COLO668 (cell line): ENCODE data around the gene OSBPL2.

Experiments used
- DNase-seq: peaks from one replicate; lab custom pipeline; 2025; ENCODE audit not compliant: unreplicated experiment; lab: John Stamatoyannopoulos, UW

Gene OSBPL2

DNA sequence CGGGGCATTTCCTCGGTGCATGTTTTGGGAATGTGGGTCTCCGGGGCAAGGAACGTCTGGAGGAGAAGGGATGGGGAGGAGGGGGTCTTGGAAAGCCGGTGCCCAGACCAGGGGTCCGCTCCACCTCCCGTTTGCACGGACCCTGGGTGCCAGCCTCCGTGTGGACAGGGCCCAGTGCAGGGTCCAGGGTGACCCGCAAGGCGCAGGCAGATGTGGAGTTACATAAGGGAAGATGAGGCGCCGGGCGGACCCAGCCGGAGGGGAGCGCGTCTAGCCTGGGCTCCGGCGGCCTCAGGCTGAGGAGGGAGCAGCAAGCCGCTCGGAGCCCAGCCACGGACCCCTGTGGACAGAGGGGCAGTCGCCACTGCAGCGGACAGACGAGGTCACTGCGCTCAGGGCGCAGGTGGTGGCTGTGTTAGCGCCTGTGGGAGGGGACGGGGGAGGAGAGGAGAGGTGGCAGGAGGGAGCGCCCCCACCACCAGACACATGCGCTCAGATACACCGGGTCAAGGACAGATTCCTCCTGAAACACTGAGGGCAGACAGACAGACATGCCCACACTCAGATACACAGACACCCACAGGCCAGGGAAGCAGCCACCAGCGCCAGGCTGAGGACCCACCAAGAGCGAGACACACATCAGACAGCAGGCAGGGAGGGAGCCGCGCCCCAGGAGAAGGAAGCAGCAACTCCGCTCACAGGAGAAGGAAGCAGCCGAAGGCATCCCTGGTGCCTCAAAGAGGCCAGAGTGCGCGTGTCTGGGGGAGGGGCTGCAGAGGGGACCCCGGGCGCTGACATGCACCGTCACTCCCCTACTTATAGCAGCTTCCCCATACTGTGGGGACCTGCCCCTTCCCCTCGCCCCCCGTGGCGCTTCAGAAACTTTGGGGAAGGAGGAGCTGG, 17.4 kb upstream of the OSBPL2 start:
- no peak for DNase-seq

GRCh38 chr20:62222266-62222850, 16.0 kb upstream of the OSBPL2 start:
- no peak for DNase-seq

DNA sequence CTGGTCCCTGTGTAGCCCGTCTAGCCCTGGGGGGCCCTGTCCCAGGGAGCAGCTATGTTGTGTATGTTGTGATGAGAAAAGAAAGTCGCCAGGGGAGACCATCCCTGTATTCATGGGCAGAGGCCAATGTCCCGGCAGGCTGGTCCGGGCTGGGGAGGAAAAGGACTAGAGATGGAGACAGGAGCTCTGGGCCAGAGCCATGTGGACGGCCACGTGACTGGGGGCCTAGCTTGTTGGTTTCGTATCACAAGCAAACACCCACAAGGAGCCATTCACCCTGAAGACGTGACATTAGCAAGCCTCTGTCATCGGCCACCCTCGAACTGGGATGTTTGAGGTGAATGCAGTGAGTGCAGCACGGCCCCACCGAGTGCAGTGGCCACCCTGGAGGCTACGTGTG, 15.3 kb upstream of the OSBPL2 start:
- no peak for DNase-seq

- DNase-seq: no peak
These were observed 14.8 kb upstream of the OSBPL2 start for GRCh38 chr20:62223571-62223970.

DNA sequence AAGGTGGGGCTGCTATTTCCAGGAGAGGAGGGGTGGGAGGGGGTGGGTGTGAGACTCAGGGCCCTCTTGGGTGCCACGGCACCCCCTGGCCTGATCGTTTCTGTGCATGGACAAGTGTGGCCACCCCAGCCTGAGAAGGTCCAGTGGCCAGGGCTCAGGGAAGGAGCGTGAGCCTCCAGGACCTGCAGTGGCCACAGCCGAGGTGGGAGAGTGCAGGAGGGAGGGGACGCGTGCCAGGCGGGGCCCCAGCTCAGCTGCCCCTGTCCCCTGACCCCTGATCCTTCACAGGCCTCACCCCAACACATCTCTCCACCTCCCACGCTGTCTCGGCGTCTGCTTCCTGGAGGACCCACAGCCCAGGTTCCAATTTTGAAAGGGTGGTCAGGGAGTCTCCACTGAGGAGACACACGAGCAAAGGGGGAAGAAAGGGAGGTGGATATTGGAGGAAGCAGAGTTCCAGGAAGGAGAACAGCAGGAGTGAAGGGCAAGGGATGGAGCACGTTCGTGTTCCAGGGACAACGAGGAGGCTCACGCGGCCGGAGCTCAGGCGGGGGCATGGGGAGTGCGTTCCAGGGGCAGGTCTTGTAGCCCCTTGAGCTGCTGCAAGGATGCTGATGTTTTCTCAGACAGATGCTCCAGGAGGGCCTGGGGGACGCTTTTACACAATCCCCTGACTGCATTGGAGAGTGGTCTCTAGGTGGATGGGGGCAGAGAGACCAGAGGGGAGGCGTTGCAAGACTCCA, 14.0 kb upstream of the OSBPL2 start:
- DNase-seq: no peak

GRCh38 chr20:62225026-62225425, 13.3 kb upstream of the OSBPL2 start:
- DNase-seq: no peak

- DNase-seq: no peak
These were observed 12.3 kb upstream of the OSBPL2 start for GRCh38 chr20:62225820-62226635.

GRCh38 chr20:62226707-62227590, 11.4 kb upstream of the OSBPL2 start:
- no peak for DNase-seq

- DNase-seq: no peak
These were observed 10.7 kb upstream of the OSBPL2 start for GRCh38 chr20:62227591-62227976.

DNA sequence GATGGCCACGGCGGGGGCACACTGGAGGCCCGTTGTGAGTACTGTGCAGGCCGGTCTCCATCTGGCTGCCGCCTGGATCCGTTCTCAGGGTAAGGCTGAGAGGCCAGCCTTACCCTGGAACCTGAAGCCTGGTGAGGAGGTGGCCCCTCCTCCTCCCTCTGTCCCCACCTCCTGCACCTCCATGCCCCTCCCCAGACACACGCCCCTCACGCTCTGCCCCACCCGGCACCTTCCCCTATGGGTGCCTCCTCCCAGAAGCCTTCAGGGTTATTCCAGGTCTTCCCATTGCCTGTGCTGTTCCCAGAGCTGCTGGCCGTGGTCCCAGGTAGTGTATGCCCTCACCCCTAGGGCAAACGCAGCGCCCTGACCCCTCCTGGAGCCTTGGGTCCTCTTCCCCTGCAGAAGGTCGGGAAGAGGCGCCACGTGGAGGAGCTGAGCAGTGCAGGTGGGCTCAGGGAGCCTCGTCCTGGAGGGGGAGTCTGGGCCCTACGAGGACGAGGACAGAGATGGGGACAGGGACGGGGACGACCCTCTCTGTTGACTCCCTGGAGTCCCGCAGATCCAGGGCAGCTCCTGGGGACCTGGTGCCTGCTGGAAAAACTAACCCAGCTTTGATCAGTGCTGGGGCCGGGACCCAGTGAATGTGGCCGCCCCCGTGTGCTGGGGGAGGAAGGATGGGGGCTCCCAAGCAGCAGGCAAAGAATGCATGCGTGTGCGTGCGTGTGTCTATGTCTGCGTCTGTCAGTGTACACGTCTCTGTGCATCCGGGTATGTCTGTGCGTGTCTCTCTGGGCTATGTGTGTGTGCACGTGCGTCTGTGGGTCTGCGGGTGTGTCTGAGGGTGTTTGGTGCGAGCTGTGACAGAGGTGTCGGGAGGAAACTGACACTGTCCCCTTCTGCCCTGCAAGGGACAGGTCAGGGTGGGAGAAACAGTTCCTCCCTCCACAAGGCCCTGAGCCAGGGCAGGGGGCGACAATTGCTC, 10.1 kb upstream of the OSBPL2 start:
- DNase-seq: no peak

DNA sequence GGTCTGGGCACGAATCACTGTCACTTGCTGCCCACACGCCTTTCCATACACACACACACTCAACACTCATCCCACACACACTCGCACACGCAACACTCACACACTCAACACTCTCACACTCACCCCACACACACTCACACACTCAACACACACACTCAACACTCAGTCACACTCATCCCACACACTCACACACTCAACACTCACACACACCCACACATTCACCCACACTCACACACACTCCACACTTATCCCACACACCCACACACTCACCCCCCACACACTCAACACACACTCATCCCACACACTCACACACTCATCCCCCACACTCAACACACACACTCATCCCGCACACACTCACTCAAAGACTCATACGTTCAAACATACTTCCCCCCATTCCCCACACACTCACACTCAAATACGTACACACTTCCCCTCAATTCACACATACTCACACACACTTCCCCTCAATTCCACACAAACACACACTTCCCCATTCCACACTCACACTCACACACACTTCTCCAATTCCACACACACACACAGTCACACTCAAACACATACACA, 9.3 kb upstream of the OSBPL2 start:
- DNase-seq: no peak

- no peak for DNase-seq
These were observed 8.7 kb upstream of the OSBPL2 start for GRCh38 chr20:62229667-62230066.

- DNase-seq: no peak
These were observed 8.0 kb upstream of the OSBPL2 start for GRCh38 chr20:62230276-62230675.

DNA sequence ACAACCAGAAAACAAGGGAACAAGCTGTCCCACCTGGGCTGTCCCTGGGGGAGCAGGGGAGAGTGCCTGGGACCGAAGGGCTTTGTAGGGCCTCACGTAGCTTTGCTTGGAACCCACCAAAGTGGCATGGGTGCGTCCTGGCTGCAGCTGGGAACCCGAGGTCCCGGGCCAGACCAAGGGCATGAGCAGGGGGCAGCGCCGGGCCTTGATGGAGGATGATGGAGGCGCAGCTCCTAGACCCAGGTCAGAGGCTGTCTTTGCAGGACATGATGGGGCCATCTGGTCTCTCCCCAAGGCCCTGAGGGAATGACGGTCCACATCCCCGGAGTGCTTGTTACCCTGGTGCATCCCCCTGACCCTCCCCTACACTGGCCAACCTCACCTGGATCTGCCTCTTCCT, 7.6 kb upstream of the OSBPL2 start:
- DNase-seq: no peak

GRCh38 chr20:62231292-62231691, 7.0 kb upstream of the OSBPL2 start:
- DNase-seq: no peak

DNA sequence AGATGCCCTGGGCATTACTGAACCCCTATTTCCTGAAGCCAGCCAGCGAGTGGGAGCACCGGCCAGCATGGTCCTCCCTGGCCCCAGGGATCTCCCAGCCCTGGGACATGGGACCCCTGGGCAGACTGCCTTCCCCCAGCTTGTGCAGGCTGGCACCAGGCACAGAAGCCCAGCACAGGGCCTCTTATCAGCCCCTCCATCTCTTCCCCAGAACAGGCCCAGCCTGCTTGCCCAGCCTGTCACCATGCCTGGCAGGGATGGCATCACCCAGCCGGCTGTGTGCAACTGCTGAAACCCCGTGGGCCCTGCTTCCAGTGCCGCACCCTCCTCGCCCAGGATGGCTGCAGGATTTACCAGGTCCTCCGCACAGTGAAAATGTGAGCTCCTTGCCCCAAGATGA, 6.1 kb upstream of the OSBPL2 start:
- no peak for DNase-seq

- no peak for DNase-seq
These were observed 5.3 kb upstream of the OSBPL2 start for GRCh38 chr20:62232770-62233645.

- DNase-seq: no peak
These were observed 4.6 kb upstream of the OSBPL2 start for GRCh38 chr20:62233684-62234083.
